ENCODE results near the gene TVP23B.
"Not testable (repeated sequence)": the region's sequence is repeated elsewhere in the genome, so short reads cannot be mapped to it uniquely, and the experiment has no call there.

The TVP23B gene

GRCh38 chr17:18772471-18772870 lies 8.5 kb upstream of the TVP23B start:
- DNase-seq = no peak
- TF ChIP-seq POLR2A (IDR thresholded peaks at IDR 0.05; ENCODE audit: low read length) (no peak), GATA1 (IDR thresholded peaks at IDR 0.05; ENCODE audit: low read depth, low read length) (no peak)

DNA sequence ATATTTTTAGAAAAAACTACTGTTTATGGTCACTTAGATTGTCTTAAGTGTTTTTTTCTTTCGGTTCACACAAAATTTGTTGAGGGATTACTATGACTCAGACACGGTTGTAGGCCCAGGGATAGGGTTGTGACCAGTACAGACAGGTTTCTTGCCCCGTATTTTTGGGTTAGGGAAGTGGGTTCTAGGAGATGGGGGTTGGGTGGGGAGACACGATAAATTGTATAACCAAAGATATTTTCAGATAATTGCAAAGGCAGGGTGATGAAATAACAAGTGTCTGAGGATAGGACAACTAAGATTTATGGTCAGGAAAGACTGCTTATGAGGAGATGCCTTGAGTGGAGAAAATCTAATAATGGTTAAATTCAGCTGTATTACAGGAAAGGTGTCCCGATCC lies 822 bp downstream of the TVP23B start:
- peak in 1 of 2 experiments; percentile 40 for DNase-seq

DNA sequence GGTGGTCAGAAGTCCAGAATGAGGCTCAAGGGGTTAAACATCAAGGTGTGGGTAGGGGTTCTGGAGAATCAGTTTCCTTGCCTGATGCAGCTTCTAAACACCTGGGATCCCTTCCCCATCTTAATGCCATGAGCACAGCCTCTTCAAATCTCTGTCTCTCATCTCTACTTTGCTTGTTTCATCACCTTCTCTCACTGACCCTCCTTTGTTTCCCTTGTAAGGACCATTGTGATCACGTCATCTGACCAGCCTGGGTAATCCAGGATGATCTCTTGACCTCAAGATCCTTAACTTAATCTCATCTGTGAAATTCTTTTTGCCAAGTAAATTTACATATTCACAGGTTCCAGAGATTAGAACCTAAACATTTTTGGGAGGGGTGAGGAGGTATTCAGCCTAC lies 5.0 kb downstream of the TVP23B start:
- not testable (repeated sequence) for DNase-seq

DNA sequence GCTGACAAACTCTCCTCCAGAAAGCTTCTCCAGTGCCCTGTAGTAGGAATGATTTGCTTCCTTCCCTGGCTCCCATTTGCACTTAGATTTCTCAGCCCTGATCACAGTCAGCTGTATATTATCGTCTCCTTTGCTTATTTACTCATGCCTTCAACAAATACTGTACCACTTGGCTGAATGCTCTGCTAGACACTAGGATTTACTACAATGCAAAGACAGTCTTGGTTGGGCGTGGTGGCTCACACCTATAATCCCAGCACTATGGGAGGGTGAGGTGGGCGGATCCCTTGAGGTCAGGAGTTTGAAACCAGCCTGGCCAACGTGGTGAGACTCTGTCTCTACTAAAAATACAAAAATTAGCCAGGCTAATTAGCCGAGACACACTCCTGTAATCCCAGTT lies 5.9 kb downstream of the TVP23B start:
- not testable (repeated sequence) for DNase-seq

DNA sequence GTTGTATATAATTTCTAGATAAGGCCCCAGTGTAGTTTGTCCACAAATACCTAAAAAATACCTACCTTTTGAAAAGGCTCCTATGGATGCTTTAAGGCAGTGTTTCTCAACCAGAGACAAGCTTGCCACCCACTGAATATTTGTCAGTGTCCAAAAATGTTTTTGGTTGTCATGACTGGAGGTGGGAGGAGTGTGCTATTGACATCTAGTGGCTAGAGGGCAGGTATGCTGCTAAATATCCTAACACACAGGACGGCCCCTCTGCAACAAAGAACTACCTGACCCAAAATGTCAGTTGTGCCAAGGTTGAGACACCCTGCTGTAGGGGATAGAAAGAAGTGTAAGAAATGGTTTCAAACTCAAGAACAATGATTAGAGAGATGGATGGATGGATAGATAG lies 10.4 kb downstream of the TVP23B start:
- not testable (repeated sequence) for DNase-seq

GRCh38 chr17:18794841-18795240 lies 13.9 kb downstream of the TVP23B start:
- DNase-seq = peak; percentile 48 to 65

GRCh38 chr17:18796887-18797286 lies 15.9 kb downstream of the TVP23B start:
- not testable (repeated sequence) for DNase-seq

GRCh38 chr17:18803458-18804245 lies 22.7 kb downstream of the TVP23B start:
- DNase-seq = not testable (repeated sequence)

DNA sequence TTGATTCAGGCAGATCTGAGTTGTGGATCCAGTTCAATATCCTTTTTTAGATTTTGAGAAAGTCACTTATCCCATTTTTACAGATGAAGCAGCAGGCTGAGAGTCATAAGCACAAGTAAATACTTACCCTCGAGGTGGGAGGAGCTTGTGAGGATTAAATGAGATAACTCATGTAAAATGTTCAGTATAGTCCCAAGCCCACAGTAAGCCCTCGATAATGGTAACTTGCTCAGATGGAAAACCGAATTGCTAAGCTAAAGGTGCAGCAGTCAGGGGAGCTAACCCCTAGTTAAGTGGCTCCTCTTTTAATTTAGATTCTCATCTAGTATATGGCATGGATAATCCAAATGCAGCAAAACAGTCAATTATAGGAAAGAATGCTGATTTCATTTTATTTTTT lies 34.9 kb downstream of the TVP23B start:
- DNase-seq = peak; percentile 39 to 62

DNA sequence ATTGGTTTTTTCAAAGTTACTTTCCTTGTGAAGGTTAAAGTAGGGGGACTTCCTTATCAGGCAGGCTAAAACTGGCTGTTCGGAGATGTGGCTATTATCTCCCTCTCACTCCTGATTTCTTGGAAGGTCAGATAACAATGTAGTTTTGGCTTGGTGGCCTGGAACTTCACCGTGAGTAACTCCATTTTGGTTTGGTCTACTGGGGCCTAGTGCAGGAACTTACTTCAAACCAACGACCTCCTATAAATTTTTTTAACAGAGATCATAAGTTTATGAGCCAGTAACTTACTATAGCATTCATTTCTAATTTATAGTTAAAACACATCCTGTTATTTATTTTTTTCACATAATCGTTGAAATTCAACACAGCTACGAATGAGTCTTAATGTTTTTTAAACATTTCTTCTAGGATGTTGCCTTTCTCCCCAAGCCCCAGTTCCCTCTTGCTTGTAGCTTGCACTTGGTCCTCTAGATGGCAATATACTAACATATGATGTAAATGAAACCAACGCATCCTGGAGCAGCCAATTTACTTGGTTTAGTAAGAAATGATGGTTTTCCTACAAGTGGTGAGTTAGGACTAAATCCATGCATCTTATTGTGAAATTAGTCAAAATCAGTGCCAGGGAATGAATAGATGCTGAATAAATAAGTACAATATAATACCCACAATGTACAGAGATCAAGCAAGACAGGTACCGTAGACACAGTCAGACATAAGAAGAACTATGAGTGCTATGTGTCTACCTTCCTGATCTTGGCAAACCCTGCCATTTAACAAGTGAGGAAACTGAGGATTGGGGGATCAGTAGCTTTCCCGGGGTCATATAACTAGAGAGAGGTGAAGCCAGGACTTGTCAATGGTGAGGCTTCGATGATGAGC lies 35.7 kb downstream of the TVP23B start:
- DNase-seq = peak; percentile 77 to 89

GRCh38 chr17:18821430-18821829 lies 40.4 kb downstream of the TVP23B start:
- DNase-seq = not testable (repeated sequence)

DNA sequence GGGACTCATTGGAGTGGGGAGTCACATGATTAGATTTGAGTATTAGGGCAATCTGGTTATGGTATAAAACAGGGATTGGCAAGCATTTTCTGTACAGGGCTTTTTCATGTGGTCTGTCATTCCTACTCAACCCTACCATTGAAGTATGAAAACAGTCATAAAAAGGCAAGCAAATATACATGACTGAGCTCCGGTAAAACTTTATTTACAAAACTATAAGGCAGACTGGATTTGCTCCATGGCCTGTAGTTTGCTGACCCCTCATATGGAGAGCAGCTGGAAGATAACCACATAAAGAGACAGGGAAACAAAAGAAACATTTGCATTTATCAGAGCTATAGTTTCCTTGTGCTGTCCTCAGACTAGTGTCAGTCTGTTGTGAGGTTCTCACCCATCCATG lies 46.6 kb downstream of the TVP23B start:
- DNase-seq = not testable (repeated sequence)

DNA sequence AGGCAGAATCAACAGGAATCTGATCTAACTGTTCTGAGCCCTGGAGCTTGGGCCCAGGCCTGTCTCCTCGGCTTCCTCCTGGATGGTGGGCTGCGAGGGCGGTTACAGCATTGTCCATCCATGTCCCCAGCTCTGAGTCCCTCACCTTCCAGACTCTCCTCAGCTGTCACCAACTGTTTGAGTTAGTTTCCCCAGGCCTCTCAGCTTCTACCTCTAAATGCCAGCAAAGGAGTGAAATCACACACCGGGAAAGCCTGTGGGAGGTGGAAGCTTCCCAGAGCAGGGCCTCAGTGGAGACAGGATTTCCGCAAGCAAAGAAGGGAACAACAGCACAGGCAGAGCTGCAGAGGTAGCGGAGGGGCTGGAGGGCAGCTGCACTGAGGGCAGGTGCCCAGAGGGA lies 67.5 kb downstream of the TVP23B start:
- TF ChIP-seq GATA1 (IDR thresholded peaks at IDR 0.05; ENCODE audit: low read depth, low read length) (no peak), POLR2A (IDR thresholded peaks at IDR 0.05; ENCODE audit: low read length) (no peak)

GRCh38 chr17:18850679-18851078 lies 69.7 kb downstream of the TVP23B start:
- DNase-seq = no peak
- TF ChIP-seq GATA1 (IDR thresholded peaks at IDR 0.05; ENCODE audit: low read depth, low read length) (no peak), POLR2A (IDR thresholded peaks at IDR 0.05; ENCODE audit: low read length) (no peak)

More for the DNA sequence above, 67.5 kb downstream of the TVP23B start:
- DNase-seq = no peak

- DNase-seq = no peak
- TF ChIP-seq GATA1 (IDR thresholded peaks at IDR 0.05; ENCODE audit: low read depth, low read length) (no peak), POLR2A (IDR thresholded peaks at IDR 0.05; ENCODE audit: low read length) (no peak)
These were observed 70.2 kb downstream of the TVP23B start for GRCh38 chr17:18851201-18851600.

GRCh38 chr17:18854956-18855355 lies 74.0 kb downstream of the TVP23B start:
- no peak for DNase-seq

More at GRCh38 chr17:18854956-18855355, 74.0 kb downstream of the TVP23B start:
- TF ChIP-seq GATA1 (IDR thresholded peaks at IDR 0.05; ENCODE audit: low read depth, low read length) = no peak
- TF ChIP-seq POLR2A (IDR thresholded peaks at IDR 0.05; ENCODE audit: low read length) = no peak

Measured in erythroblast (primary cell).